Skeletal muscle cell (primary cell): Measurements from ENCODE around the gene CGNL1.

Experiments used
- DNase-seq: peaks from one replicate; pipeline ENCODE4 v3.0.0-alpha.2; 2010; ENCODE audit warnings: low read depth
- H3K4me3 ChIP-seq: 2 replicates; pipeline ENCODE4 v1.5.1; 2011; ENCODE audit warnings: low read depth, mild to moderate bottlenecking, control low read depth, low read length, moderate library complexity

CGNL1 gene

GRCh38 chr15:57375827-57376695 is at the start of gene CGNL1:
Gene CGNL1 (plus strand): TSS chr15:57376505. CDS start chr15:57438000, 61,495 bp downstream.
- H3K4me3 ChIP-seq = peak within 1 kb of the TSS; percentile 54
- no peak for DNase-seq

GRCh38 chr15:57327985-57328471 is 48.3 kb upstream of the CGNL1 start:
- no peak overlapping the region for H3K4me3 ChIP-seq
- peak; percentile 88 for DNase-seq

GRCh38 chr15:57328479-57328878 is 47.8 kb upstream of the CGNL1 start:
- DNase-seq = no peak
- no peak overlapping the region for H3K4me3 ChIP-seq

GRCh38 chr15:57328897-57329296 is 47.4 kb upstream of the CGNL1 start:
- DNase-seq = no peak
- no peak overlapping the region for H3K4me3 ChIP-seq

GRCh38 chr15:57329582-57330367 is 46.5 kb upstream of the CGNL1 start:
- H3K4me3 ChIP-seq = no peak overlapping the region
- DNase-seq = no peak

- no peak for DNase-seq
- H3K4me3 ChIP-seq = no peak overlapping the region
These were observed 45.5 kb upstream of the CGNL1 start for GRCh38 chr15:57330619-57331340.

GRCh38 chr15:57332326-57332725 is 44.0 kb upstream of the CGNL1 start:
- no peak for DNase-seq
- H3K4me3 ChIP-seq = no peak overlapping the region

GRCh38 chr15:57333487-57333886 is 42.8 kb upstream of the CGNL1 start:
- H3K4me3 ChIP-seq = no peak overlapping the region
- DNase-seq = no peak

- no peak for DNase-seq
These were observed 42.0 kb upstream of the CGNL1 start for GRCh38 chr15:57334257-57334656.

GRCh38 chr15:57335293-57335715 is 41.0 kb upstream of the CGNL1 start:
- no peak overlapping the region for H3K4me3 ChIP-seq
- no peak for DNase-seq

More at GRCh38 chr15:57334257-57334656, 42.0 kb upstream of the CGNL1 start:
- H3K4me3 ChIP-seq = no peak overlapping the region

- H3K4me3 ChIP-seq = no peak overlapping the region
- DNase-seq = no peak
These were observed 40.6 kb upstream of the CGNL1 start for GRCh38 chr15:57335719-57336118.

GRCh38 chr15:57337868-57338411 is 38.4 kb upstream of the CGNL1 start:
- DNase-seq = no peak

GRCh38 chr15:57339321-57339720 is 37.0 kb upstream of the CGNL1 start:
- no peak overlapping the region for H3K4me3 ChIP-seq
- no peak for DNase-seq

More at GRCh38 chr15:57337868-57338411, 38.4 kb upstream of the CGNL1 start:
- no peak overlapping the region for H3K4me3 ChIP-seq

- no peak overlapping the region for H3K4me3 ChIP-seq
- DNase-seq = no peak
These were observed 35.5 kb upstream of the CGNL1 start for GRCh38 chr15:57340682-57341259.

- no peak overlapping the region for H3K4me3 ChIP-seq
- DNase-seq = no peak
These were observed 33.3 kb upstream of the CGNL1 start for GRCh38 chr15:57343048-57343447.

GRCh38 chr15:57343498-57343897 is 32.8 kb upstream of the CGNL1 start:
- no peak for DNase-seq
- no peak overlapping the region for H3K4me3 ChIP-seq

GRCh38 chr15:57344282-57344681 is 32.0 kb upstream of the CGNL1 start:
- DNase-seq = no peak
- no peak overlapping the region for H3K4me3 ChIP-seq

GRCh38 chr15:57345584-57345983 is 30.7 kb upstream of the CGNL1 start:
- DNase-seq = no peak
- H3K4me3 ChIP-seq = no peak overlapping the region

GRCh38 chr15:57348081-57348480 is 28.2 kb upstream of the CGNL1 start:
- DNase-seq = no peak
- no peak overlapping the region for H3K4me3 ChIP-seq
